Adrenal gland (tissue), 12 donors: Measurements from ENCODE around the gene SH3D19. TPM values are rescaled to one million over a fixed set of nuclear protein-coding genes. Genes with fewer than 3 reads are reported as not detected.
"Not testable (repeated sequence)": the region's sequence is repeated elsewhere in the genome, so short reads cannot be mapped to it uniquely, and the experiment has no call there.

ENCODE experiments used
- DNase-seq, 7 donors: peaks; one replicate each; pipeline ENCODE4 v3.0.0-alpha.2; 2019 to 2020
- H3K27ac ChIP-seq, 5 donors: fragments of 200-600 bp; sonication (generic) in 4 of 5; 1 replicate in 3 of 5; 2 replicates in 2 of 5; pipeline versions ENCODE4 v1.5.1 to v1.8.0; 2016 to 2020; ENCODE audit warnings: mild to moderate bottlenecking in 1 of 5
- H3K27me3 ChIP-seq: fragments of 200-600 bp; 2 replicates; pipeline ENCODE4 v1.8.0; 2021
- H3K36me3 ChIP-seq, 2 donors: fragments of 200-600 bp; replicated peaks in 1 of 2; 1 replicate in 1 of 2; 2 replicates in 1 of 2; pipeline versions ENCODE4 v1.5.1 to v1.8.0; 2018 to 2022
- H3K4me1 ChIP-seq, 2 donors: fragments of 200-600 bp; replicated peaks in 1 of 2; 1 replicate in 1 of 2; 2 replicates in 1 of 2; pipeline versions ENCODE4 v1.5.1 to v1.8.0; 2018 to 2021
- H3K4me3 ChIP-seq, 4 donors: fragments of 200-600 bp; sonication (generic) in 3 of 4; one replicate each; pipeline ENCODE4 v1.5.1; 2016 to 2018
- H3K9me3 ChIP-seq, 3 donors: fragments of 200-600 bp; sonication (generic) in 1 of 3; replicated peaks in 1 of 3; 1 replicate in 2 of 3; 2 replicates in 1 of 3; pipeline versions ENCODE4 v1.5.1 to v1.8.0; 2016 to 2021
- CTCF ChIP-seq, 6 experiments: fragments of 450-650 bp in 4 of 6; fragments of 200-600 bp in 2 of 6; sonication (generic) in 1 of 6; IDR thresholded peaks; 1 replicate in 5 of 6; 2 replicates in 1 of 6; pipeline versions ENCODE4 v1.5.1 to v1.8.0; 2016 to 2021; ENCODE audit warnings: antibody characterized with exemption in 6 of 6, mild to moderate bottlenecking in 2 of 6, moderate library complexity in 1 of 6
- POLR2A ChIP-seq, 2 donors: fragments of 450-650 bp; IDR thresholded peaks; one replicate each; pipeline ENCODE4 v1.6.1; 2017; ENCODE audit warnings: antibody characterized with exemption in 2 of 2, mild to moderate bottlenecking in 2 of 2, moderate library complexity in 1 of 2
- WGBS, 4 donors: extraction: QIAGEN DNeasy Blood & Tissue Kit in 2 of 4; methylation state at CpG; one replicate each; pipeline versions ENCODE4 v1.1.5 to v1.1.7; 2013 to 2017; 5-methylcytosine and 5-hydroxymethylcytosine counted together
- intact Hi-C, 2 donors: fragments of 100-400 bp; cut with DNase I; formaldehyde crosslinking; loops; one replicate each; pipeline versions ENCODE4 v1.14.1 to v1.15.0; 2022 to 2023
- polyA plus RNA-seq, 3 donors: library from polyadenylated mRNA; stranded (reverse); fragments of 200-250 nt in 2 of 3; fragments of 350-450 nt in 1 of 3; fragmentation: Illumina TruSeq in 1 of 3; extraction: RNeasy Lipid Tissue Mini Kit (QIAGEN cat#74804) in 1 of 3; gene quantifications; one replicate each; pipeline ENCODE4 v1.2.3, GENCODE V29; 2013 to 2014
- total RNA-seq, 9 donors: library from RNA; depleted of rRNA in 4 of 9; stranded (reverse); fragments of >200 nt in 4 of 9; fragments of 120-200 nt in 1 of 9; fragmentation: NEBNext Ultra II Directional in 1 of 9; extraction: Animal tissue kit (Norgen Biotek cat#: 25700) in 1 of 9; gene quantifications; one replicate each; pipeline versions ENCODE4 v1.1.0 to v1.2.4, GENCODE V29; 2013 to 2023
- donor health status: healthy with polysubstance abuse.
- donor health status: Bipolar disorder and iron deficiency.
- donor health status: DM: yes; HTN: yes; CAD: no.
- donor health status: DM: no; HTN: no; CAD: no.
- donor health status: DM: no; HTN: no; CAD: no.
- donor health status: DM: yes; HTN: yes; CAD: no.

Gene SH3D19
- total and polyA plus RNA-seq, 12 donors: 16.6 to 117 (median 40.3) TPM

- Histone ChIP-seq H3K27ac (no peak overlapping the region), H3K27me3 (no peaks in the 10 kb centered on the region), H3K4me1 (no peaks in the 10 kb centered on the region), H3K36me3 (no peaks in the 10 kb centered on the region), H3K4me3 (no peak overlapping the region), H3K9me3 (no peaks in the 10 kb centered on the region)
- TF ChIP-seq POLR2A (IDR thresholded peaks at IDR 0.05): no peak
- no peak for TF ChIP-seq CTCF (IDR thresholded peaks at IDR 0.05)
- 80 to 84% (median 83%) methylated on average over 3 of the region's 3 CpGs for WGBS, 4 donors
- DNase-seq: no peak
- intact Hi-C loops: no loop called here
Measured at GRCh38 chr4:151092488-151092887, 232.9 kb downstream of the SH3D19 start.

- no peaks in the 10 kb centered on the region for H3K9me3 ChIP-seq
- TF ChIP-seq CTCF (IDR thresholded peaks at IDR 0.05) (no peak), POLR2A (IDR thresholded peaks at IDR 0.05) (no peak)
- intact Hi-C loops: no loop called here
- H3K36me3 ChIP-seq: no peaks in the 10 kb centered on the region
- WGBS, 4 donors: 90 to 98% (median 96%) methylated on average over 2 of the region's 2 CpGs
- no peak for DNase-seq
- H3K4me3 ChIP-seq: no peak overlapping the region
- H3K27ac ChIP-seq: no peak overlapping the region
- H3K4me1 ChIP-seq: no peaks in the 10 kb centered on the region
- H3K27me3 ChIP-seq: no peaks in the 10 kb centered on the region
Measured at GRCh38 chr4:151091047-151091446, 234.4 kb downstream of the SH3D19 start.

GRCh38 chr4:151087467-151087866 is 237.9 kb downstream of the SH3D19 start:
- WGBS, 4 donors: 76 to 82% (median 80%) methylated on average over 8 of the region's 8 CpGs
- DNase-seq: no peak
- Histone ChIP-seq H3K4me3 (no peak overlapping the region), H3K27ac (no peak overlapping the region), H3K27me3 (no peaks in the 10 kb centered on the region), H3K36me3 (no peaks in the 10 kb centered on the region), H3K4me1 (no peaks in the 10 kb centered on the region), H3K9me3 (no peaks in the 10 kb centered on the region)
- TF ChIP-seq POLR2A (IDR thresholded peaks at IDR 0.05) (no peak), CTCF (IDR thresholded peaks at IDR 0.05) (no peak)
- intact Hi-C loops: no loop called here

GRCh38 chr4:151077978-151078377 is 247.4 kb downstream of the SH3D19 start:
- H3K4me3 ChIP-seq, H3K27me3 ChIP-seq, H3K9me3 ChIP-seq, H3K27ac ChIP-seq, H3K36me3 ChIP-seq, H3K4me1 ChIP-seq, intact Hi-C loops: not testable (repeated sequence)
- DNase-seq: peak in 1 of 7 donors; percentile 12
- 55 to 71% (median 61%) methylated on average over 2 of the region's 2 CpGs for WGBS, 4 donors

- TF ChIP-seq POLR2A (IDR thresholded peaks at IDR 0.05) (no peak), CTCF (IDR thresholded peaks at IDR 0.05) (no peak)
- DNase-seq: no peak
- intact Hi-C loops: no loop called here
- Histone ChIP-seq H3K27ac (no peak overlapping the region), H3K36me3 (no peaks in the 10 kb centered on the region), H3K9me3 (no peaks in the 10 kb centered on the region), H3K27me3 (no peaks in the 10 kb centered on the region), H3K4me3 (no peak overlapping the region), H3K4me1 (no peaks in the 10 kb centered on the region)
Measured at GRCh38 chr4:151074416-151074916, 250.9 kb downstream of the SH3D19 start.
